DOHH2 (cell line): ENCODE measurements around the gene DZIP1.
"Not testable (repeated sequence)": the region's sequence is repeated elsewhere in the genome, so short reads cannot be mapped to it uniquely, and the experiment has no call there.

ENCODE experiments used
- CTCF ChIP-seq: fragments of 200-600 bp; sonication (generic); IDR thresholded peaks from one replicate; pipeline ENCODE4 v1.5.1; 2014; ENCODE audit warnings: antibody characterized with exemption, mild to moderate bottlenecking, low read depth, low read length; ENCODE audit not compliant: poor library complexity, severe bottlenecking
- EZH2phosphoT487 ChIP-seq: fragments of 200-600 bp; sonication (generic); IDR thresholded peaks from 2 replicates; pipeline ENCODE4 v1.6.1; 2017; ENCODE audit warnings: borderline replicate concordance, mild to moderate bottlenecking, antibody characterized with exemption, low read length, moderate library complexity, mixed read lengths

GRCh38 chr13:95565758-95566157, 78.7 kb downstream of the DZIP1 start:
- TF ChIP-seq CTCF, EZH2phosphoT487: not testable (repeated sequence)
